A673 (cell line): ENCODE data around the gene AFF1. TPM values are rescaled to one million over a fixed set of nuclear protein-coding genes. Genes with fewer than 3 reads are reported as not detected.

Experiments
- BruUV-seq: library from RNA; stranded (reverse); fragments of 400-500 nt; replicated peaks from 2 replicates; lab custom pipeline; 2021; lab: Mats Ljungman, UMichigan
- CTCF ChIA-PET: fragments of 300-600 bp; sonication (Branson Sonifier 250); formaldehyde crosslinking; loops from one replicate; lab custom pipeline; 2022; ENCODE audit warnings: antibody characterized with exemption; lab: Charles Lee
- POLR2A ChIA-PET: fragments of 300-600 bp; sonication (Branson Sonifier 250); formaldehyde crosslinking; loops from one replicate; lab custom pipeline; 2022; ENCODE audit warnings: antibody characterized with exemption; ENCODE audit not compliant: low non-redundant PET; lab: Charles Lee
- DNase-seq: peaks from one replicate; pipeline ENCODE4 v3.0.0-alpha.2; 2015; ENCODE audit warnings: low spot score
- H3K27ac ChIP-seq: fragments of 200-600 bp; sonication (generic); 2 replicates; pipeline ENCODE4 v1.5.1; 2016; ENCODE audit warnings: mixed run types, low read depth, mild to moderate bottlenecking, mixed read lengths, antibody characterized with exemption, low read length; ENCODE audit not compliant: poor library complexity, severe bottlenecking
- H3K27me3 ChIP-seq: fragments of 200-600 bp; sonication (generic); replicated peaks from 2 replicates; pipeline ENCODE4 v1.6.1; 2017; ENCODE audit warnings: mixed run types, low read depth, mild to moderate bottlenecking, mixed read lengths, antibody characterized with exemption, low read length; ENCODE audit not compliant: insufficient read depth, poor library complexity
- H3K36me3 ChIP-seq: fragments of 200-600 bp; sonication (generic); 2 replicates; pipeline ENCODE4 v1.6.1; 2016; ENCODE audit warnings: mixed run types, mild to moderate bottlenecking, mixed read lengths, antibody characterized with exemption, low read length; ENCODE audit not compliant: insufficient read depth, poor library complexity, severe bottlenecking
- H3K4me1 ChIP-seq: fragments of 200-600 bp; sonication (generic); 2 replicates; pipeline ENCODE4 v1.6.1; 2017; ENCODE audit warnings: mixed run types, mild to moderate bottlenecking, mixed read lengths, antibody characterized with exemption, low read length; ENCODE audit not compliant: insufficient read depth, poor library complexity, severe bottlenecking
- H3K4me3 ChIP-seq: fragments of 200-600 bp; sonication (generic); 2 replicates; pipeline ENCODE4 v1.5.1; 2016; ENCODE audit warnings: low read depth, mixed run types, mild to moderate bottlenecking, mixed read lengths, low read length; ENCODE audit not compliant: poor library complexity, severe bottlenecking
- H3K9me3 ChIP-seq: fragments of 200-600 bp; sonication (generic); 2 replicates; pipeline ENCODE4 v1.6.1; 2016; ENCODE audit warnings: mixed run types, low read depth, mild to moderate bottlenecking, mixed read lengths, antibody characterized with exemption, low read length; ENCODE audit not compliant: poor library complexity, severe bottlenecking
- EZH2 ChIP-seq: fragments of 200-600 bp; sonication (generic); IDR thresholded peaks from 2 replicates; pipeline ENCODE4 v1.6.1; 2017; ENCODE audit warnings: borderline replicate concordance, low read depth, mild to moderate bottlenecking, mixed read lengths, antibody characterized with exemption, low read length; ENCODE audit not compliant: poor library complexity, severe bottlenecking
- intact Hi-C: fragments of 100-400 bp; cut with micrococcal nuclease; formaldehyde crosslinking; loops from one replicate; pipeline ENCODE4 v1.10.0; 2022; ENCODE audit not compliant: unreplicated experiment
- total RNA-seq: library from RNA; stranded (reverse); gene quantifications from 2 replicates; pipeline ENCODE4 v1.2.3, GENCODE V29; 2021
- TF ChIP-seq, protein P1 (sequence below): fragments of 300-800, 200-600 bp; sonication (generic); conservative IDR thresholded peaks from 2 replicates; pipeline ENCODE4 v1.5.1; 2017; ENCODE audit warnings: low read depth, mild to moderate bottlenecking, antibody characterized with exemption, low read length, moderate library complexity, mixed read lengths

The AFF1 gene
- total RNA-seq, 1 experiment from 2014 or later, result 60.1 TPM

DNA sequence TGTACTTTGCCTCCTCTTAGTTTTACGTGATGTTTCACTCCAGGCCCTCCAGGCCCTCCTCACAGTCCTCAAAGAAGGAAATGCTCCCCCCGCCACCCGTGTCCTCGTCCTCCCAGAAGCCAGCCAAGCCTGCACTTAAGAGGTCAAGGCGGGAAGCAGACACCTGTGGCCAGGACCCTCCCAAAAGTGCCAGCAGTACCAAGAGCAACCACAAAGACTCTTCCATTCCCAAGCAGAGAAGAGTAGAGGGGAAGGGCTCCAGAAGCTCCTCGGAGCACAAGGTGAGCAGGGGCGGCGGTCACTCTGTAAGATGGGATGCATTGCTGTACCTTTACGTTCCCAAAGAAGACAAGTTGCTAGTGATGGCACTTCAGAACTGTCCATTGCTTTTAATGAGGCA is 191.2 kb downstream of the AFF1 start:
- TF ChIP-seq, protein P1, sequence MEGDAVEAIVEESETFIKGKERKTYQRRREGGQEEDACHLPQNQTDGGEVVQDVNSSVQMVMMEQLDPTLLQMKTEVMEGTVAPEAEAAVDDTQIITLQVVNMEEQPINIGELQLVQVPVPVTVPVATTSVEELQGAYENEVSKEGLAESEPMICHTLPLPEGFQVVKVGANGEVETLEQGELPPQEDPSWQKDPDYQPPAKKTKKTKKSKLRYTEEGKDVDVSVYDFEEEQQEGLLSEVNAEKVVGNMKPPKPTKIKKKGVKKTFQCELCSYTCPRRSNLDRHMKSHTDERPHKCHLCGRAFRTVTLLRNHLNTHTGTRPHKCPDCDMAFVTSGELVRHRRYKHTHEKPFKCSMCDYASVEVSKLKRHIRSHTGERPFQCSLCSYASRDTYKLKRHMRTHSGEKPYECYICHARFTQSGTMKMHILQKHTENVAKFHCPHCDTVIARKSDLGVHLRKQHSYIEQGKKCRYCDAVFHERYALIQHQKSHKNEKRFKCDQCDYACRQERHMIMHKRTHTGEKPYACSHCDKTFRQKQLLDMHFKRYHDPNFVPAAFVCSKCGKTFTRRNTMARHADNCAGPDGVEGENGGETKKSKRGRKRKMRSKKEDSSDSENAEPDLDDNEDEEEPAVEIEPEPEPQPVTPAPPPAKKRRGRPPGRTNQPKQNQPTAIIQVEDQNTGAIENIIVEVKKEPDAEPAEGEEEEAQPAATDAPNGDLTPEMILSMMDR, result no peak
- no peak for TF ChIP-seq EZH2
- BruUV-seq, result no TSS peak
- CTCF ChIA-PET, result no interaction called here
- Histone ChIP-seq H3K27me3 (no peaks in the 10 kb centered on the region), H3K4me1 (peaks cover 22% of the 10 kb centered on the region), H3K36me3 (peaks cover 38% of the 10 kb centered on the region), H3K9me3 (no peaks in the 10 kb centered on the region), H3K27ac (no peak overlapping the region), H3K4me3 (no peak overlapping the region)
- intact Hi-C loops, result no loop called here
- POLR2A ChIA-PET, result no interaction called here
- no peak for DNase-seq

DNA sequence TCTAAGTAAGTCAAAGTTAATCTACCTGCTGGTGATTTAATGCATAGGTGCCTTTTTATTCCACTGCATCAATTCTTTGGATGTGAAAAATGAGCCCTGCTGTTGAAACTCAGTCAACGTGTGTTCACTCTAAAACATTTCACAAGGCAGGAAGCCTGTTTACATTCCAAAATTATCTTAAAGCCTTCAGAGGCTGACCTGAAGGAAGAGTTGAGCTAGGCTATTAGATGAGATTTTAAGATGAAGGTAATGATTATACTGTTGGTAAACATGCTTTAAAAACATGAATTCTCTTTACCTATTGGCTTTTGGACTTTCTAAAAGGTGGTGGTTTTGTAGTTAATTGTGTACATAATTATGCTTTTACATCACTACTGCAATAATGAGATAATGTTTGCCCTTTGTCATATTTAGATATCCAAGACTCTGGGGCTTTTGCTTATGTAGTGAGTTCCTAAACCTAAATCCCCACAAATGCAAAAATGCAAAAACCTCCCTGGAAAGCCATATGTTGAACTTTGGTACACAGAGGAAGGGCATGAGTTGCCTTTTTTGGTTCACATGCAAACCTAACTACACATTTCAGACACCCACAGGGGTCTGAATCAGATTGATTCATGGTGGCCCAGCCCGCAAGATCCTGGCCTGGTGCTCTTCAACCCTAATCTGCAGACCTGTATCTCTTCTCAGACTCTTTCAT is 193.3 kb downstream of the AFF1 start:
- H3K9me3 ChIP-seq, result no peaks in the 10 kb centered on the region
- H3K27ac ChIP-seq, result no peak overlapping the region
- intact Hi-C loops, result no loop called here
- peaks cover 9% of the 10 kb centered on the region for H3K4me1 ChIP-seq
- BruUV-seq, result no TSS peak
- ChIA-PET POLR2A (no interaction called here), CTCF (no interaction called here)
- DNase-seq, result no peak
- H3K36me3 ChIP-seq, result peaks cover 57% of the 10 kb centered on the region
- no peak overlapping the region for H3K4me3 ChIP-seq
- H3K27me3 ChIP-seq, result no peaks in the 10 kb centered on the region
- TF ChIP-seq, protein P1, result no peak
- no peak for TF ChIP-seq EZH2

DNA sequence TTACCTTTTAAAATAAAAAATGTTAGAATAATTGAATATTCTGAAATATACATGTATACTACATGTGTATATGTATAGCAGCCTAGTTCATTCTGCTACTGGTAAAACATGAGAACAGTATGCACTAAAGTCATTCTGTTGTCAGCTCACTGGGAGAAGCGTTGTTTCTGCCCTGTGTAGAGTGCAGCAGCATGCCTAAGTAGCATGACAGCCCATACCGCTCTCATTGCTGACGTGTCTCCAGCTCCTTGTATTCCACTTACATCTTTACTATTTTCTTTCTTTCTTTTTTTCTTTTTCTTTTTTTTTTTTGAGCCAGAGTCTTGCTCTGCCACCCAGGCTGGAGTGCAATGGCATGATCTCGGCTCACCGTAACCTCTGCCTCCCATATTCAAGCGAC is 194.9 kb downstream of the AFF1 start:
- no TSS peak for BruUV-seq
- TF ChIP-seq EZH2, result no peak
- TF ChIP-seq, protein P1, result no peak
- Histone ChIP-seq H3K36me3 (peaks cover 71% of the 10 kb centered on the region), H3K4me1 (peaks cover 9% of the 10 kb centered on the region), H3K4me3 (no peak overlapping the region), H3K27me3 (no peaks in the 10 kb centered on the region), H3K9me3 (no peaks in the 10 kb centered on the region), H3K27ac (no peak overlapping the region)
- ChIA-PET CTCF (no interaction called here), POLR2A (no interaction called here)
- intact Hi-C loops, result no loop called here
- DNase-seq, result no peak
